Airway epithelial cell (primary cell): ENCODE results near the gene CHL1. TPM values are rescaled to one million over a fixed set of nuclear protein-coding genes. Genes with fewer than 3 reads are reported as not detected.

Experiments
- total RNA-seq: library from RNA; depleted of rRNA; stranded (reverse); fragments of >200 nt; gene quantifications from 2 replicates; pipeline ENCODE4 v1.2.3, GENCODE V29; 2015

The CHL1 gene
- total RNA-seq, result 0.05 and 0.85 TPM in 2 replicates

GRCh38 chr3:196311-197148 is at the start of gene CHL1:
Gene CHL1 (plus strand): TSS chr3:196763. CDS start chr3:319777, 123,014 bp downstream.

